ENCODE measurements around the gene TMEM123.

DNA sequence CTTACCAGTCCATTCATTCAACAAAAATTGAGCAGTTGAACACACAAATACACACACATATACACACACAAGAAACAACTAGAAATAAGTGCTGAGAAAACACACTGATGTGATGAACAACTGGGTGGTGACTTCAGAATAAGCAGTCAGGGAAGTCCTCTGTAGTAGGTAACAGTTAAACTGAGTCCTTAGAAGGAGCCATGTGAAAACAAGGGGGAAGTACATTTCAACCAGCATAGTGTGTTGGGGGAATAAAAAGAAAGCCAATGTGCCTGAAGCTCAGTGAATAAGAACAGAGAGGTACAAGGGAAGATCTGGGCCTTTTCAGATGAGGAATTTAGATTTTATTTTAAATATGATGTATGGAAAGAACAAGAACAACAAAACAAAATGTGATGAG, 6.8 kb upstream of the TMEM123 start:
- TF ChIP-seq CTCF (IDR thresholded peaks at IDR 0.05) (no peak), KAT7 (CRISPR knock-in tag; IDR thresholded peaks at IDR 0.05; ENCODE audit: borderline replicate concordance) (no peak), ZBTB21 (CRISPR knock-in tag; IDR thresholded peaks at IDR 0.05; ENCODE audit: borderline replicate concordance) (no peak), MXD4 (CRISPR knock-in tag; IDR thresholded peaks at IDR 0.05; ENCODE audit: borderline replicate concordance) (no peak), CREB1 (CRISPR knock-in tag; IDR thresholded peaks at IDR 0.05) (no peak), PREB (CRISPR knock-in tag; IDR thresholded peaks at IDR 0.05; ENCODE audit: borderline replicate concordance) (no peak), ZNF138 (CRISPR knock-in tag; conservative IDR thresholded peaks at IDR 0.05) (no peak), SOX15 (CRISPR knock-in tag; IDR thresholded peaks at IDR 0.05) (no peak)
- TF ChIP-seq, protein P1, sequence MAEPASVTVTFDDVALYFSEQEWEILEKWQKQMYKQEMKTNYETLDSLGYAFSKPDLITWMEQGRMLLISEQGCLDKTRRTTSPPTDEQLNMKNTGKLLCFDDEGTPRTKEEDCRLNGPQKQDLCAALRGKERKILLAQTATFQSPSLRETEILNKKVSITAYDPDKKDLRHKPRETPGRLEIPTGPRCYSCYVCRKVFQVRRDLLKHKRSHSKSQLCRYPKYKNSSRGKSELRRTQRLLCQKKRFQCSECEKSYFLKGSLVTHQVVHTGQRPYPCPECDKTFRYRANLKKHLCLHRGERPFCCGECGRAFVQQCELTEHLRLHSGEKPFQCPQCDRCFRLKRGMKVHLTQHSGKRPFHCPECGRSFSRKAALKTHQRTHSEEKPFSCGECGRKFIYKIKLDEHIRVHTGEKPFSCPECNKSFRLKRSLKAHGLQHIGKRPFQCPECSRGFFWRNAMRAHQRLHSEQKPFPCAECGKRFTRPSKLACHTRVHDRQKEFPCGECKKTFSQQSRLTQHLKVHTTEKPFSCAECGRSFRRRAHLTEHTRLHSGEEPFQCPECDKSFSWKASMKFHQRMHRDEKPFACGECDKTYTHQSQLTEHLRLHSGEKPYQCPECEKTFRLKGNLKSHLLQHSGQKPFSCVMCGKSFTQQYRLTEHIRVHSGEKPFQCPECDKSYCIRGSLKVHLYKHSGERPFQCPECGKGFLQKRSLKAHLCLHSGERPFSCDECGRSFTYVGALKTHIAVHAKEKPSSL (CRISPR knock-in tag; conservative IDR thresholded peaks at IDR 0.05) = no peak
